Neuronal stem cell (in vitro differentiated cells): ENCODE measurements around the gene SPOCK1.

Experiments
- DNase-seq: peaks from one replicate; pipeline ENCODE4 v3.0.0-alpha.2; 2013; ENCODE audit warnings: low spot score
- H2AFZ ChIP-seq: one replicate; pipeline ENCODE4 v1.6.1; 2013; ENCODE audit warnings: mild to moderate bottlenecking, low read length, inconsistent platforms
- H2AK5ac ChIP-seq: 2 replicates; pipeline ENCODE4 v1.6.1; 2013; ENCODE audit warnings: low read depth, mild to moderate bottlenecking, inconsistent platforms, low read length, moderate library complexity, mixed read lengths
- H2BK120ac ChIP-seq: 2 replicates; pipeline ENCODE4 v1.6.1; 2013; ENCODE audit warnings: low read depth, mild to moderate bottlenecking, inconsistent platforms, low read length, moderate library complexity, mixed read lengths
- H2BK12ac ChIP-seq: one replicate; pipeline ENCODE4 v1.6.1; 2013; ENCODE audit warnings: low read length, inconsistent platforms
- H2BK15ac ChIP-seq: 2 replicates; pipeline ENCODE4 v1.6.1; 2013; ENCODE audit warnings: mild to moderate bottlenecking, low read length, inconsistent platforms, mixed read lengths
- H2BK5ac ChIP-seq: one replicate; pipeline ENCODE4 v1.6.1; 2013; ENCODE audit warnings: inconsistent platforms, mild to moderate bottlenecking, low read length, moderate library complexity
- H3K14ac ChIP-seq: one replicate; pipeline ENCODE4 v1.6.1; 2013; ENCODE audit warnings: low read length, inconsistent platforms
- H3K18ac ChIP-seq: 2 replicates; pipeline ENCODE4 v1.6.1; 2013; ENCODE audit warnings: low read length, inconsistent platforms
- H3K23ac ChIP-seq: 2 replicates; pipeline ENCODE4 v1.6.1; 2013; ENCODE audit warnings: low read depth, mild to moderate bottlenecking, mixed read lengths, low read length, inconsistent platforms; ENCODE audit not compliant: poor library complexity
- H3K27ac ChIP-seq: replicated peaks from 3 replicates; pipeline ENCODE4 v1.5.1; 2013; ENCODE audit warnings: low read length, inconsistent platforms
- H3K27me3 ChIP-seq, 3 experiments: 2 replicates each; pipeline ENCODE4 v1.6.1; 2013; ENCODE audit warnings: low read length in 3 of 3, mild to moderate bottlenecking in 2 of 3, inconsistent platforms in 1 of 3, low read depth in 1 of 3, mixed read lengths in 1 of 3, moderate library complexity in 1 of 3; ENCODE audit not compliant: control insufficient read depth in 3 of 3, insufficient read depth in 3 of 3
- H3K36me3 ChIP-seq, 2 donors: replicated peaks in 1 of 2; 2 replicates each; pipeline ENCODE4 v1.6.1; 2013; ENCODE audit warnings: low read length in 2 of 2; ENCODE audit not compliant: control insufficient read depth in 2 of 2, insufficient read depth in 2 of 2
- H3K4ac ChIP-seq: 2 replicates; pipeline ENCODE4 v1.6.1; 2013; ENCODE audit warnings: inconsistent platforms, mild to moderate bottlenecking, low read length, moderate library complexity
- H3K4me1 ChIP-seq, 2 donors: 1 replicate in 1 of 2; 2 replicates in 1 of 2; pipeline ENCODE4 v1.6.1; 2013; ENCODE audit warnings: low read length in 2 of 2, low read depth in 1 of 2; ENCODE audit not compliant: control insufficient read depth in 2 of 2, insufficient read depth in 1 of 2
- H3K4me2 ChIP-seq: one replicate; pipeline ENCODE4 v1.6.1; 2013; ENCODE audit warnings: mild to moderate bottlenecking, low read length, inconsistent platforms; ENCODE audit not compliant: insufficient read depth, poor library complexity, severe bottlenecking
- H3K4me3 ChIP-seq, 2 donors: 2 replicates each; pipeline ENCODE4 v1.5.1; 2013; ENCODE audit warnings: low read length in 2 of 2, mild to moderate bottlenecking in 2 of 2, inconsistent platforms in 1 of 2, moderate library complexity in 1 of 2
- H3K79me1 ChIP-seq: one replicate; pipeline ENCODE4 v1.6.1; 2013; ENCODE audit warnings: low read depth, mild to moderate bottlenecking, inconsistent platforms, low read length, moderate library complexity
- H3K9ac ChIP-seq: one replicate; pipeline ENCODE4 v1.6.1; 2013; ENCODE audit warnings: mild to moderate bottlenecking, low read depth, low read length, inconsistent platforms; ENCODE audit not compliant: poor library complexity
- H3K9me3 ChIP-seq, 2 donors: replicated peaks in 1 of 2; 2 replicates each; pipeline versions ENCODE3 to v1.6.1; 2013; ENCODE audit warnings: low read length in 2 of 2, mild to moderate bottlenecking in 2 of 2, inconsistent platforms in 1 of 2, low read depth in 1 of 2, mixed read lengths in 1 of 2, moderate library complexity in 1 of 2; ENCODE audit not compliant: control insufficient read depth in 2 of 2, insufficient read depth in 1 of 2
- H4K8ac ChIP-seq: one replicate; pipeline ENCODE4 v1.6.1; 2013; ENCODE audit warnings: low read depth, mild to moderate bottlenecking, inconsistent platforms, low read length, moderate library complexity
- H4K91ac ChIP-seq: one replicate; pipeline ENCODE4 v1.6.1; 2013; ENCODE audit warnings: low read length, low read depth, mild to moderate bottlenecking, inconsistent platforms; ENCODE audit not compliant: poor library complexity
- WGBS, 2 donors: extraction: QIAGEN DNeasy Blood & Tissue Kit; methylation state at CpG; one replicate each; pipeline ENCODE4 v1.1.7; 2013; ENCODE audit warnings: missing lambda C conversion rate in 2 of 2, mixed read lengths in 1 of 2; ENCODE audit not compliant: insufficient read length in 2 of 2, insufficient replicate concordance in 1 of 2; ENCODE audit errors: extremely low coverage in 2 of 2; 5-methylcytosine and 5-hydroxymethylcytosine counted together

The SPOCK1 gene

DNA sequence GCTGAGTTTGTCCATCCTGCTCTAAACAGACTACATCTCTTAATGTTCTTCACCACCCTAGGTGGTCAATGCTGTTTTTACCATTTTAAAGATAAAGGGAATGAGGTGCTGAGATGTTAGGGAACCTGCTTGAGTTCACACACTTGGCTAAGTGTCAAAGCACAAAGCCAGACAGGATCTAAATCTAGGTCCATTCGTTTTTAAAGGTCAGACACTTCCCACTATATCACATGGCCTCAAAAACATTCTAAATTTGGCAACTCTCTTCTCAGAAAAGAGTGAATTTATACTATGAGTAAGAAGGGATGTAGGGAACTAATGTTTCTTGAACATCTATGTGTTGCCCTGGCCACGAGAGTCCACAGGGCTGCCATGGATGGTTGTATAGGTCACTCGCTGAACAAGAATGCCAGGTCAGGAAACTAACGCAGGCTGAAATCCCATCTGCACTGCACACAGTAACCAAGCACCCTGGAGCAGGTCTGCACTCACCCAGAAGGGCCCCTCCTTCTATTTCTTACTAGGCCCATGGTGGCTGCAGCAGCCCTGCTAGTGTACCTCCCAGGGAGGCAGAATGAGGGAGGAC is 213.0 kb downstream of the SPOCK1 start:
- H3K36me3 ChIP-seq: no peaks in the 10 kb centered on the region
- no peak for DNase-seq
- no peak overlapping the region for H2AFZ ChIP-seq
- no peak overlapping the region for H3K23ac ChIP-seq
- no peak overlapping the region for H3K27ac ChIP-seq
- no peak overlapping the region for H3K9ac ChIP-seq
- no peak overlapping the region for H3K4ac ChIP-seq
- H4K8ac ChIP-seq: no peak overlapping the region
- no peak overlapping the region for H2BK15ac ChIP-seq
- peaks cover 4 to 8% of the 10 kb centered on the region in 2 donors for H3K4me1 ChIP-seq
- H3K18ac ChIP-seq: no peak overlapping the region
- H3K4me3 ChIP-seq: no peak overlapping the region
- no peaks in the 10 kb centered on the region for H3K9me3 ChIP-seq
- no peak overlapping the region for H3K4me2 ChIP-seq
- no peak overlapping the region for H2BK120ac ChIP-seq
- H4K91ac ChIP-seq: no peak overlapping the region
- H3K14ac ChIP-seq: no peak overlapping the region
- H3K79me1 ChIP-seq: no peaks in the 10 kb centered on the region
- no CpG with 5 or more reads among the region's 4 CpGs for WGBS, 2 donors
- H2BK12ac ChIP-seq: no peak overlapping the region
- H2BK5ac ChIP-seq: no peak overlapping the region
- H3K27me3 ChIP-seq: no peaks in the 10 kb centered on the region
- H2AK5ac ChIP-seq: no peak overlapping the region

DNA sequence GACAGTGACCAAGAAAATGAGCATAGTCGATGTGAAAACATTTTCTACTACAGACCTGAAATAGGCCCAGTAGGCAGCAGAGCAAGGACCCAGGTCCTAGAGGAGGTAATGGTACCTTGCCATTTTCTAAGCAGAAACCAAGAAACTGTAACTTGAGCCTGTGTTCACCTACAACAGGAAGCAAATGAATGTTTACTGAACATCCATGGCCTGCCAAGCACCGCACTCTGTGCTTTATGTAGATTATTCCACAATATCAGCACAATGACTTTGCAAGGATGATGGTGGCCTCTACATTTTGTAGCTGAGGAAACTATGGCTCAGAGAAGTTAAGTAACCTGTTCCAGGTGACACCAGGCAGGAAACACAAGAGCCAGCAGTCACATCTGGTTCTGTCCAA is 215.3 kb downstream of the SPOCK1 start:
- WGBS, 2 donors: no CpG with 5 or more reads among the region's 2 CpGs
- no peak overlapping the region for H3K27ac ChIP-seq
- no peak overlapping the region for H2BK12ac ChIP-seq
- H2BK120ac ChIP-seq: no peak overlapping the region
- H3K4me3 ChIP-seq: no peak overlapping the region
- H3K27me3 ChIP-seq: no peaks in the 10 kb centered on the region
- H2AFZ ChIP-seq: no peak overlapping the region
- H3K9ac ChIP-seq: no peak overlapping the region
- no peaks in the 10 kb centered on the region for H3K36me3 ChIP-seq
- no peak overlapping the region for H2BK15ac ChIP-seq
- peaks cover 9 to 12% of the 10 kb centered on the region in 2 donors for H3K4me1 ChIP-seq
- no peak overlapping the region for H4K91ac ChIP-seq
- no peak overlapping the region for H3K4ac ChIP-seq
- no peak overlapping the region for H4K8ac ChIP-seq
- H2AK5ac ChIP-seq: no peak overlapping the region
- DNase-seq: no peak
- no peak overlapping the region for H2BK5ac ChIP-seq
- no peak overlapping the region for H3K4me2 ChIP-seq
- H3K23ac ChIP-seq: no peak overlapping the region
- no peaks in the 10 kb centered on the region for H3K79me1 ChIP-seq
- H3K9me3 ChIP-seq: no peaks in the 10 kb centered on the region
- no peak overlapping the region for H3K14ac ChIP-seq
- no peak overlapping the region for H3K18ac ChIP-seq

DNA sequence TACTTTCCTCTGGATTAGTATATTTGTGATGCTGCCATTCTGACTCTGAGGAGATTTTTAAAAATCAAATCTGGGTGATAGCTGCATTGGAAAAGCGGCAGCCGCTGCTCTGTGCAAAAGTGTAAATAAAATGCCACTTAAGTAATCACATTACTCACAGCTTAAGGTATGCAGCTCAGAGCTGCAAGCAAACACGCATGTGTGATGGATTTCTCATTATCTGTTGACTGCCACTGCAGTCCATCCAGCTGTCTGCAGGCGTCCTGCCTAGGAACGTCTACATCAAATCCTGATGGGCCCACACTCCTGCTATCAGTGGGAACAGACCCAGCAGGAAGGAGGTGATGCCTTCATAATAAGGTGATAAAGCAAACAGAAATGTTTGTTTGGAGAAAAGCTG is 216.9 kb downstream of the SPOCK1 start:
- Histone ChIP-seq H3K4me2 (no peak overlapping the region), H3K4ac (no peak overlapping the region), H3K18ac (no peak overlapping the region), H4K8ac (no peak overlapping the region), H3K27me3 (no peaks in the 10 kb centered on the region), H2AFZ (no peak overlapping the region), H4K91ac (no peak overlapping the region), H3K9ac (no peak overlapping the region), H3K79me1 (no peaks in the 10 kb centered on the region), H2AK5ac (no peak overlapping the region), H3K4me3 (no peak overlapping the region), H3K23ac (no peak overlapping the region), H3K4me1 (peaks cover 7 to 12% of the 10 kb centered on the region in 2 donors), H2BK5ac (no peak overlapping the region), H3K14ac (no peak overlapping the region), H2BK120ac (no peak overlapping the region), H3K9me3 (no peaks in the 10 kb centered on the region), H2BK12ac (no peak overlapping the region), H3K36me3 (no peaks in the 10 kb centered on the region), H3K27ac (no peak overlapping the region), H2BK15ac (no peak overlapping the region)
- DNase-seq: no peak
- no CpG with 5 or more reads among the region's 5 CpGs for WGBS, 2 donors

DNA sequence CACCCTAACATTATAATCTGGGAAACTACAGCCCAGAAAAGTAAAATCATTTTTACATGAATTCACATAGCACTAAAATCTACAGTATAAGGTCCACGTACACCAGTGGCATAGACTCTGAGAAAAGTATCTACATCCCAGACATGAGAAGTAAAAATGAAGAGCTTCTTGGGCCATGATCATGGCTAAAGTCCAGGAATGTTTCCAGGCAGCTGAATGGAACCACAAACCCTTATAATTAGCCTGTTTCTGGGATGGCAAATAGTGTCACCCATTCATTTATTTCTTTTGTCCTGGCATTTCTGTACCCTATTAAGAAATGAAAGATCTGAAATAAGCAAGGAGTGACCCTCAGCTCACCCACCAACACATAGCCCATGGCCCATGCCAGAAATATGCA is 217.9 kb downstream of the SPOCK1 start:
- H2AK5ac ChIP-seq: no peak overlapping the region
- no CpG with 5 or more reads among the region's 1 CpG for WGBS, 2 donors
- no peak overlapping the region for H2BK12ac ChIP-seq

More for the DNA sequence above, 217.9 kb downstream of the SPOCK1 start:
- H3K14ac ChIP-seq: no peak overlapping the region
- H3K23ac ChIP-seq: no peak overlapping the region
- no peak overlapping the region for H3K4me3 ChIP-seq
- H3K9ac ChIP-seq: no peak overlapping the region
- H2BK15ac ChIP-seq: no peak overlapping the region
- no peaks in the 10 kb centered on the region for H3K36me3 ChIP-seq
- no peak overlapping the region for H3K4ac ChIP-seq
- H4K8ac ChIP-seq: no peak overlapping the region
- H3K27me3 ChIP-seq: no peaks in the 10 kb centered on the region
- H2AFZ ChIP-seq: no peak overlapping the region
- no peak overlapping the region for H3K4me2 ChIP-seq
- no peak overlapping the region for H4K91ac ChIP-seq
- no peak overlapping the region for H3K18ac ChIP-seq
- no peak overlapping the region for H2BK120ac ChIP-seq
- no peak overlapping the region for H2BK5ac ChIP-seq
- no peak for DNase-seq
- H3K4me1 ChIP-seq: peaks cover 7 to 12% of the 10 kb centered on the region in 2 donors
- no peaks in the 10 kb centered on the region for H3K9me3 ChIP-seq
- H3K27ac ChIP-seq: no peak overlapping the region
- H3K79me1 ChIP-seq: no peaks in the 10 kb centered on the region
